HCT116 (cell line): Measurements from ENCODE around the gene NAMPT. TPM values are rescaled to one million over a fixed set of nuclear protein-coding genes. Genes with fewer than 3 reads are reported as not detected.

Source experiments
- ATAC-seq: fragments of 200-7000 bp; cut with Tn5 transposase; 2 replicates; pipeline ENCODE4 v1.9.1; 2020; ENCODE audit warnings: mild to moderate bottlenecking, moderate library complexity
- BruUV-seq: library from RNA; stranded (reverse); fragments of 400-500 nt; replicated peaks from 2 replicates; lab custom pipeline; 2021; lab: Mats Ljungman, UMichigan
- CTCF ChIA-PET: fragments of 300-600 bp; sonication (Branson Sonifier 250); formaldehyde crosslinking; loops from one replicate; lab custom pipeline; 2021; ENCODE audit warnings: antibody characterized with exemption; lab: Charles Lee
- POLR2A ChIA-PET: fragments of 300-600, 350-600 bp; sonication (Branson Sonifier 250); formaldehyde crosslinking; loops from one replicate; lab custom pipeline; 2021; ENCODE audit warnings: antibody characterized with exemption; lab: Charles Lee
- RAD21 ChIA-PET, 2 experiments: fragments of 300-600 bp; sonication (Branson Sonifier 250); formaldehyde crosslinking; loops; one replicate each; lab custom pipeline; 2023; ENCODE audit warnings: low total read pairs in 2 of 2; ENCODE audit not compliant: uncharacterized antibody in 2 of 2, unreplicated experiment in 2 of 2, low non-redundant PET in 1 of 2; lab: Charles Lee
- DNase-seq: peaks from one replicate; pipeline ENCODE4 v3.0.0-alpha.2; 2010; ENCODE audit warnings: low read depth, low spot score
- H2AFZ ChIP-seq: fragments of 200-600 bp; shearing (Covaris generic), sonication (generic); 2 replicates; pipeline ENCODE4 v1.6.1; 2017; ENCODE audit warnings: low read depth, mixed run types, mixed read lengths, antibody characterized with exemption, low read length; ENCODE audit not compliant: poor library complexity, severe bottlenecking
- H3K27ac ChIP-seq: 2 replicates; pipeline ENCODE4 v1.5.1; 2012; ENCODE audit warnings: low read depth, low read length
- H3K27me3 ChIP-seq: fragments of 200-600 bp; sonication (generic); 2 replicates; pipeline ENCODE4 v1.6.1; 2016; ENCODE audit warnings: mixed run types, low read length, mixed read lengths; ENCODE audit not compliant: insufficient read depth
- H3K36me3 ChIP-seq, 2 experiments: fragments of 200-500 bp in 1 of 2; fragments of 200-600 bp in 1 of 2; sonication (Bioruptor generic) in 1 of 2; sonication (generic) in 1 of 2; 2 replicates each; pipeline versions ENCODE4 v1.5.1 to v1.6.1; 2014 to 2016; ENCODE audit warnings: low read length in 2 of 2, inconsistent platforms in 1 of 2, mixed read lengths in 1 of 2, mixed run types in 1 of 2; ENCODE audit not compliant: insufficient read depth in 2 of 2, control insufficient read depth in 1 of 2
- H3K4me1 ChIP-seq, 2 experiments: fragments of 200-600 bp in 1 of 2; sonication (generic) in 1 of 2; 2 replicates each; pipeline versions ENCODE4 v1.5.1 to v1.6.1; 2012 to 2017; ENCODE audit warnings: low read length in 2 of 2, inconsistent platforms in 1 of 2, mild to moderate bottlenecking in 1 of 2, mixed read lengths in 1 of 2, mixed run types in 1 of 2, moderate library complexity in 1 of 2; ENCODE audit not compliant: insufficient read depth in 2 of 2, control insufficient read depth in 1 of 2
- H3K4me2 ChIP-seq: fragments of 200-600 bp; sonication (generic); 2 replicates; pipeline ENCODE4 v1.6.1; 2017; ENCODE audit warnings: mixed run types, low read length, mixed read lengths
- H3K4me3 ChIP-seq, 2 experiments: fragments of 200-600 bp in 1 of 2; sonication (generic) in 1 of 2; replicated peaks in 1 of 2; 2 replicates each; pipeline ENCODE4 v1.5.1; 2011 to 2016; ENCODE audit warnings: low read length in 2 of 2, control low read depth in 1 of 2, low read depth in 1 of 2, mild to moderate bottlenecking in 1 of 2, mixed read lengths in 1 of 2, mixed run types in 1 of 2
- H3K79me2 ChIP-seq: fragments of 200-600 bp; sonication (generic); 2 replicates; pipeline ENCODE4 v1.6.1; 2017; ENCODE audit warnings: mild to moderate bottlenecking, mixed run types, low read length, moderate library complexity, mixed read lengths; ENCODE audit not compliant: insufficient read depth
- H3K9ac ChIP-seq: fragments of 200-600 bp; sonication (generic); 2 replicates; pipeline ENCODE4 v1.6.1; 2016; ENCODE audit warnings: low read length, mixed read lengths
- H3K9me2 ChIP-seq: fragments of 200-600 bp; sonication (generic), shearing (Covaris generic); 2 replicates; pipeline ENCODE4 v1.6.1; 2017; ENCODE audit warnings: mixed run types, mild to moderate bottlenecking, moderate library complexity; ENCODE audit not compliant: insufficient read depth
- H3K9me3 ChIP-seq, 2 experiments: fragments of 200-500 bp in 1 of 2; fragments of 200-600 bp in 1 of 2; sonication (Bioruptor generic) in 1 of 2; sonication (generic) in 1 of 2; 2 replicates each; pipeline ENCODE4 v1.6.1; 2014 to 2017; ENCODE audit warnings: low read length in 2 of 2, mixed read lengths in 2 of 2, inconsistent platforms in 1 of 2, low read depth in 1 of 2, mild to moderate bottlenecking in 1 of 2, mixed run types in 1 of 2, moderate library complexity in 1 of 2; ENCODE audit not compliant: control insufficient read depth in 1 of 2, insufficient read depth in 1 of 2
- H4K20me1 ChIP-seq: fragments of 200-600 bp; sonication (generic), shearing (Covaris generic); 2 replicates; pipeline ENCODE4 v1.6.1; 2017; ENCODE audit warnings: mixed run types, mild to moderate bottlenecking, moderate library complexity; ENCODE audit not compliant: insufficient read depth
- CTCF ChIP-seq, 3 experiments: fragments of 200-600 bp in 1 of 3; sonication (generic) in 1 of 3; IDR thresholded peaks in 2 of 3; conservative IDR thresholded peaks in 1 of 3; 2 replicates each; pipeline ENCODE4 v1.5.1; 2012 to 2017; ENCODE audit warnings: low read depth in 2 of 3, low read length in 2 of 3, antibody characterized with exemption in 1 of 3, borderline replicate concordance in 1 of 3, control low read depth in 1 of 3, mild to moderate bottlenecking in 1 of 3, mixed read lengths in 1 of 3, mixed run types in 1 of 3, moderate library complexity in 1 of 3; ENCODE audit not compliant: insufficient read depth in 1 of 3
- EGR1 ChIP-seq: IDR thresholded peaks from 2 replicates; pipeline ENCODE4 v1.6.1; 2012; ENCODE audit warnings: low read depth
- ELF1 ChIP-seq: IDR thresholded peaks from 2 replicates; pipeline ENCODE4 v1.6.1; 2012; ENCODE audit warnings: low read depth, borderline replicate concordance
- EZH2 ChIP-seq: fragments of 200-600 bp; sonication (generic); IDR thresholded peaks from 2 replicates; pipeline ENCODE4 v1.6.1; 2017; ENCODE audit warnings: antibody characterized with exemption, mixed run types
- EZH2phosphoT487 ChIP-seq: fragments of 200-600 bp; IDR thresholded peaks from 2 replicates; pipeline ENCODE4 v1.6.1; 2018; ENCODE audit warnings: antibody characterized with exemption, borderline replicate concordance
- JUND ChIP-seq: IDR thresholded peaks from 2 replicates; pipeline ENCODE4 v1.6.1; 2012
- POLR2A ChIP-seq: IDR thresholded peaks from 2 replicates; pipeline ENCODE4 v1.7.0; 2011; ENCODE audit warnings: borderline replicate concordance; ENCODE audit not compliant: insufficient read depth, insufficient read length; ENCODE audit errors: extremely low read depth
- POLR2AphosphoS5 ChIP-seq: IDR thresholded peaks from 2 replicates; pipeline ENCODE4 v1.6.1; 2011; ENCODE audit warnings: mild to moderate bottlenecking, low read depth, low read length, moderate library complexity
- RAD21 ChIP-seq: IDR thresholded peaks from 2 replicates; pipeline ENCODE4 v1.6.1; 2012; ENCODE audit warnings: low read depth, mild to moderate bottlenecking
- REST ChIP-seq: IDR thresholded peaks from 2 replicates; pipeline ENCODE4 v1.6.1; 2012; ENCODE audit warnings: low read depth
- SIN3A ChIP-seq: IDR thresholded peaks from 2 replicates; pipeline ENCODE4 v1.6.1; 2012; ENCODE audit warnings: low read depth
- SP1 ChIP-seq: IDR thresholded peaks from 2 replicates; pipeline ENCODE4 v1.6.1; 2012; ENCODE audit warnings: low read depth
- SRF ChIP-seq: IDR thresholded peaks from 2 replicates; pipeline ENCODE4 v1.6.1; 2012; ENCODE audit warnings: low read depth
- TCF7L2 ChIP-seq: IDR thresholded peaks from 2 replicates; pipeline ENCODE4 v1.7.0; 2011; ENCODE audit warnings: borderline replicate concordance, inconsistent platforms; ENCODE audit not compliant: insufficient read depth, insufficient read length; ENCODE audit errors: extremely low read depth
- YY1 ChIP-seq: IDR thresholded peaks from 2 replicates; pipeline ENCODE4 v1.6.1; 2011; ENCODE audit warnings: low read length, low read depth, moderate library complexity, mild to moderate bottlenecking; ENCODE audit not compliant: insufficient replicate concordance; ENCODE audit errors: extremely low read depth
- ZFX ChIP-seq: fragments of 450-650 bp; IDR thresholded peaks from 2 replicates; pipeline ENCODE4 v1.6.1; 2017
- ZNF274 ChIP-seq: fragments of 200-500 bp; sonication (Bioruptor generic); IDR thresholded peaks from 2 replicates; pipeline ENCODE4 v1.6.1; 2014; ENCODE audit warnings: mild to moderate bottlenecking, low read depth, low read length, inconsistent platforms
- intact Hi-C: fragments of 100-400 bp; cut with micrococcal nuclease; formaldehyde crosslinking; loops from 2 replicates; pipeline ENCODE4 v1.10.0; 2022
- total RNA-seq: library from RNA; stranded (reverse); gene quantifications from one replicate; pipeline ENCODE4 v1.2.1, GENCODE V29; 2021; ENCODE audit not compliant: unreplicated experiment

The NAMPT gene
- total RNA-seq, 1 experiment from 2014 or later: 113 TPM

- Histone ChIP-seq H3K27ac (no peak overlapping the region), H3K36me3 (peaks cover 28 to 42% of the 10 kb centered on the region in 2 experiments), H3K4me1 (no peaks in the 10 kb centered on the region), H2AFZ (no peak overlapping the region), H3K79me2 (peaks cover 16% of the 10 kb centered on the region; the same call in 1 of the 2 replicates), H3K9ac (no peak overlapping the region), H3K27me3 (no peaks in the 10 kb centered on the region), H3K4me3 (no peak overlapping the region), H3K4me2 (no peak overlapping the region)
- intact Hi-C loops: no loop called here
- RAD21 ChIA-PET: no interaction called here
- POLR2A ChIA-PET: no interaction called here
- ATAC-seq: no peak
- no peak for DNase-seq
- BruUV-seq: no TSS peak
- CTCF ChIA-PET: no interaction called here
- TF ChIP-seq RAD21: no peak
- TF ChIP-seq EZH2phosphoT487: no peak
- TF ChIP-seq CTCF (IDR thresholded peaks at IDR 0.05 in 2 of 3, conservative IDR thresholded peaks at IDR 0.05 in 1 of 3; ENCODE audit: borderline replicate concordance in 1 of 3, insufficient read depth in 1 of 3, low read depth in 2 of 3, low read length in 2 of 3): no peak
- TF ChIP-seq, all 23 proteins: peak for 0
- Histone ChIP-seq H4K20me1 (no peaks in the 10 kb centered on the region), H3K9me3 (no peaks in the 10 kb centered on the region), H3K9me2 (no peaks in the 10 kb centered on the region)
Observed at GRCh38 chr7:106260136-106260561, 24.6 kb downstream of the NAMPT start.

- Histone ChIP-seq H3K9me3 (no peaks in the 10 kb centered on the region), H3K36me3 (peaks cover 21 to 41% of the 10 kb centered on the region in 2 experiments), H3K79me2 (peaks cover 21% of the 10 kb centered on the region), H3K4me3 (no peak overlapping the region), H3K4me2 (no peak overlapping the region), H3K4me1 (no peaks in the 10 kb centered on the region), H3K9me2 (no peaks in the 10 kb centered on the region), H3K9ac (no peak overlapping the region), H4K20me1 (no peaks in the 10 kb centered on the region), H3K27ac (no peak overlapping the region), H3K27me3 (no peaks in the 10 kb centered on the region), H2AFZ (no peak overlapping the region)
- ATAC-seq (no peak), DNase-seq (no peak)
- RAD21 ChIA-PET: no interaction called here
- no TSS peak for BruUV-seq
- POLR2A ChIA-PET: no interaction called here
- intact Hi-C loops: no loop called here
- CTCF ChIA-PET: no interaction called here
- TF ChIP-seq TCF7L2: no peak
- no peak for TF ChIP-seq ZFX
- no peak for TF ChIP-seq ELF1
- TF ChIP-seq SRF: no peak
- no peak for TF ChIP-seq ZNF274
- no peak for TF ChIP-seq JUND
- TF ChIP-seq REST: no peak
- TF ChIP-seq YY1: no peak
- TF ChIP-seq SIN3A: no peak
- TF ChIP-seq EZH2: no peak
- TF ChIP-seq RAD21: no peak
- no peak for TF ChIP-seq EGR1
- TF ChIP-seq EZH2phosphoT487: no peak
- no peak for TF ChIP-seq SP1
- no peak for TF ChIP-seq POLR2A
- TF ChIP-seq POLR2AphosphoS5: no peak
Observed at GRCh38 chr7:106258789-106259188, 26.0 kb downstream of the NAMPT start.
